ENCODE data around the gene PFN4. TPM values are rescaled to one million over a fixed set of nuclear protein-coding genes. Genes with fewer than 3 reads are reported as not detected.
"Not testable (repeated sequence)": the region's sequence is repeated elsewhere in the genome, so short reads cannot be mapped to it uniquely, and the experiment has no call there.

PFN4 gene
- polyA plus RNA-seq, 4 donors, result 0.27 to 0.66 TPM; not detected in 2

DNA sequence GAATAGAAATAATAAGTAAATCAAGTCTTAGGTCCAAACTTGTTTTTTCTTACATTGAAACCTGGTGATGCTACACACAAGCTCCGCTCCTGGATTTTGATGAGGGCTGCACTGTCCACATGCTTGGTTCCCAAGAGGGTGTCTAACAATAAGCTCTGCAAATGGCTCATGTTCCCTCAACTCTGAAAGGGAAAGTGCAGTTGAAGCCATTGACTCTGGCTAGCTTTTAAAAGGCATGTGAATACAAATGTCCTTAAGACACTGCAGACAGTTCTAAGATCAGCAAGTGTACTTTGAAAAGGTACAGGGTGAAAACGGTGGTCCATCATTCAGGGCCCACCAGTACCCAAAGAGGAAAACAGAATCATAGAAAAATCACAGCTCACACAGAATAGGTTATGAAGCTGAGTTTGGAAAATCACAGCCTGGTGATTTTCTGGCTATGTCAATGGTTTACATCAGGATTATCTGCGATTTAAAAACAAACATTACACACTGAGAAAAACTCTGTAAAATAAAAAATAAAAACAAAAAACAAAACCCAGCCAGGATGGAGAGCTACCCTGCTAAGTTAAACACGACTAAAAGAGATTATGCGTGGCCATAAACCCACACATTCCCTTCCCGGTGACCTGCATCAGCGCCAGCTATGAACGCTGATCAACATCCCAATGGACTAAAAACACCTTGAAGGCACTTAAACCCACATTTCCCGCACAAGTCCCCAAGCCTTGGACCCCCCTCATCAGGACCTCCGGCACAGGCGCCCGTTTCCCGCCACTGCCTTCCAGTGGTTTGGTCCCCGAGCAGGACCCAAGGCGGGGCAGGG lies 554 bp downstream of the PFN4 start:
- peaks cover 0 to 5% (median 0%) of the 10 kb centered on the region in 3 donors for H3K4me1 ChIP-seq (ENCODE audit: control insufficient read depth in 3 of 3, insufficient read depth in 2 of 3, low read depth in 1 of 3, low read length in 2 of 3)
- WGBS, 3 donors, result 7 to 9% (median 9%) methylated on average over 15 of the region's 15 CpGs
- peak overlapping the region; percentile 72 to 89 (median 75) for H3K27ac ChIP-seq (ENCODE audit: low read depth in 1 of 3, low read length in 2 of 3)
- H3K4me3 ChIP-seq (ENCODE audit: low read depth in 1 of 3, low read length in 3 of 3), result peak overlapping the region; percentile 52 to 91 (median 81)
- DNase-seq, result peak; percentile 6 to 21
- no peaks in the 10 kb centered on the region for H3K9me3 ChIP-seq (ENCODE audit: control insufficient read depth in 2 of 2, insufficient read depth in 1 of 2, low read depth in 1 of 2, low read length in 1 of 2)
- H3K27me3 ChIP-seq (ENCODE audit: control insufficient read depth in 3 of 3, insufficient read depth in 3 of 3, low read length in 3 of 3), result no peaks in the 10 kb centered on the region
- H3K36me3 ChIP-seq (ENCODE audit: control insufficient read depth in 3 of 3, insufficient read depth in 2 of 3, low read depth in 1 of 3, low read length in 3 of 3), result no peaks in the 10 kb centered on the region
- no peak for FAIRE-seq

- FAIRE-seq, result no peak
- 74 to 92% (median 90%) methylated on average over 4 of the region's 4 CpGs for WGBS, 3 donors
- peaks cover 0 to 5% (median 0%) of the 10 kb centered on the region in 3 donors for H3K4me1 ChIP-seq (ENCODE audit: control insufficient read depth in 3 of 3, insufficient read depth in 2 of 3, low read depth in 1 of 3, low read length in 2 of 3)
These were observed 1.7 kb downstream of the PFN4 start for GRCh38 chr2:24121469-24121868.

DNA sequence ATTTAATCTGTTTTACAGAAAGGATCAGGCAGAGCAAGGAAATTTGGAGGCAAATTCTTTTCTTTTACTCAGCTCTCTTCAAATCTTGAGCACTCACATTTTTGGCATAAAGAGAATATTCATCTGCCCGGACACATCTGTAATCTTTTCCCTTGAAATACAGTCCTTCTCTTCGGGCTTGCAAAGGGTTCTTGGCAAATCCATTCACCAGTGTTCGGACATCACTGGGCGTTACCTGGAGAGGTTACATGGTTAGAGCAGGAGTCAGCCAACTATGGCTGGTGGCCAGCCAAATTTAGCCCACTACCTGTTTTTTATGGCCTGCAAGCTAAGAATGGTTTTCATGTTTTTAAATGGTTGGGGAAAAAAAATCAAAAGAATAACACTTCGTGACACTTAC lies 2.1 kb downstream of the PFN4 start:
- no peaks in the 10 kb centered on the region for H3K9me3 ChIP-seq (ENCODE audit: control insufficient read depth in 2 of 2, insufficient read depth in 1 of 2, low read depth in 1 of 2, low read length in 1 of 2)
- 78 to 95% (median 89%) methylated on average over 5 of the region's 5 CpGs for WGBS, 3 donors
- FAIRE-seq (no peak), DNase-seq (no peak)
- H3K27ac ChIP-seq (ENCODE audit: low read depth in 1 of 3, low read length in 2 of 3), result no peak overlapping the region
- H3K36me3 ChIP-seq (ENCODE audit: control insufficient read depth in 3 of 3, insufficient read depth in 2 of 3, low read depth in 1 of 3, low read length in 3 of 3), result no peaks in the 10 kb centered on the region
- peaks cover 0 to 5% (median 0%) of the 10 kb centered on the region in 3 donors for H3K4me1 ChIP-seq (ENCODE audit: control insufficient read depth in 3 of 3, insufficient read depth in 2 of 3, low read depth in 1 of 3, low read length in 2 of 3)
- H3K27me3 ChIP-seq (ENCODE audit: control insufficient read depth in 3 of 3, insufficient read depth in 3 of 3, low read length in 3 of 3), result no peaks in the 10 kb centered on the region
- H3K4me3 ChIP-seq (ENCODE audit: low read depth in 1 of 3, low read length in 3 of 3), result no peak overlapping the region

More at GRCh38 chr2:24121469-24121868, 1.7 kb downstream of the PFN4 start:
- no peaks in the 10 kb centered on the region for H3K9me3 ChIP-seq (ENCODE audit: control insufficient read depth in 2 of 2, insufficient read depth in 1 of 2, low read depth in 1 of 2, low read length in 1 of 2)
- no peaks in the 10 kb centered on the region for H3K27me3 ChIP-seq (ENCODE audit: control insufficient read depth in 3 of 3, insufficient read depth in 3 of 3, low read length in 3 of 3)
- no peaks in the 10 kb centered on the region for H3K36me3 ChIP-seq (ENCODE audit: control insufficient read depth in 3 of 3, insufficient read depth in 2 of 3, low read depth in 1 of 3, low read length in 3 of 3)
- no peak for DNase-seq
- H3K4me3 ChIP-seq (ENCODE audit: low read depth in 1 of 3, low read length in 3 of 3), result no peak overlapping the region
- no peak overlapping the region for H3K27ac ChIP-seq (ENCODE audit: low read depth in 1 of 3, low read length in 2 of 3)

DNA sequence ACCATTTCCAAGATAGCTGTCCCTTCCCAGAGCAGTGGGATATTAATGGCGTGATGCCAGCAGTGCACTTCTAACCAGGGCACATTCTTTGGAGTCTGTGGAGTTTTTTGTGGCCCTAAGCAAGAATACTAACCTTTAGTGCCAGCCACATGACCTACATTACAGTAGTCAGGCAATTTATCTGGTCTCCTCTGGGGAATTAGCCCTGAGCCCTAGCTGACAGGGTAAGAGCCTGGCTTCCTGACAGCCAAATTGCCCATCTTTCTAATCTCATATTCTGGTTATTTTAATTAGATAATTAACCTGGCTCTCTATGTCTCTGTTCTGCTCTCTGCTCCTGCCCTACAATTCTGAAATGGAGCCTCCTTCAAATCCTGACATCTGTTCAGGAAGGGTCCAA lies 5.2 kb downstream of the PFN4 start:
- 80 to 88% (median 88%) methylated on average over 1 of the region's 1 CpG for WGBS, 3 donors
- no peak overlapping the region for H3K27ac ChIP-seq (ENCODE audit: low read depth in 1 of 3, low read length in 2 of 3)
- no peak overlapping the region for H3K4me3 ChIP-seq (ENCODE audit: low read depth in 1 of 3, low read length in 3 of 3)
- no peaks in the 10 kb centered on the region for H3K27me3 ChIP-seq (ENCODE audit: control insufficient read depth in 3 of 3, insufficient read depth in 3 of 3, low read length in 3 of 3)
- FAIRE-seq (no peak), DNase-seq (no peak)
- no peaks in the 10 kb centered on the region for H3K36me3 ChIP-seq (ENCODE audit: control insufficient read depth in 3 of 3, insufficient read depth in 2 of 3, low read depth in 1 of 3, low read length in 3 of 3)
- peaks cover 0 to 2% (median 0%) of the 10 kb centered on the region in 3 donors for H3K4me1 ChIP-seq (ENCODE audit: control insufficient read depth in 3 of 3, insufficient read depth in 2 of 3, low read depth in 1 of 3, low read length in 2 of 3)
- H3K9me3 ChIP-seq (ENCODE audit: control insufficient read depth in 2 of 2, insufficient read depth in 1 of 2, low read depth in 1 of 2, low read length in 1 of 2), result peaks cover 0 to 12% of the 10 kb centered on the region in 2 donors

DNA sequence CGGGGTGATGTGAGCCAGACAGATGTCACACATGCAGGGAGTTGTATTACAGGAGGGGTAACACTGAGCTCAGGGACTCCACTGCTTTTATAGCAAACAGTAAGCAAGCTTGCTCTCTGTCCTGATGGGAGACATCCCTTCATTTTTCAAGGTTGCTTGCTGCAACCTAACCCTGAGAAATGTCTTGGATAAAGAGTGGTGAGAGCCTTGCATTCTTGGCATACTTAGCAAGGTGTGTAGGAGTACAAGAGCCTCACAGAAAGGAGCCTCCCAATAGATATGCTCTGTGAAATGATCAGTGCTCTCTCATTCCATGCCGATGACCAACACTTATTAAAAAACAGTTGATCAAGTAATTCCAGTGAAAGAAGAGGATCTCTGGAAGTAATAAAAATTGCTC lies 8.1 kb downstream of the PFN4 start:
- H3K4me1 ChIP-seq (ENCODE audit: control insufficient read depth in 3 of 3, insufficient read depth in 2 of 3, low read depth in 1 of 3, low read length in 2 of 3), result no peaks in the 10 kb centered on the region
- H3K4me3 ChIP-seq (ENCODE audit: low read depth in 1 of 3, low read length in 3 of 3), result no peak overlapping the region
- FAIRE-seq (no peak), DNase-seq (no peak)
- H3K27me3 ChIP-seq (ENCODE audit: control insufficient read depth in 3 of 3, insufficient read depth in 3 of 3, low read length in 3 of 3), result no peaks in the 10 kb centered on the region
- H3K27ac ChIP-seq (ENCODE audit: low read depth in 1 of 3, low read length in 2 of 3), result no peak overlapping the region
- no peaks in the 10 kb centered on the region for H3K36me3 ChIP-seq (ENCODE audit: control insufficient read depth in 3 of 3, insufficient read depth in 2 of 3, low read depth in 1 of 3, low read length in 3 of 3)
- 48 to 49% (median 48%) methylated on average over 2 of the region's 2 CpGs for WGBS, 3 donors
- H3K9me3 ChIP-seq (ENCODE audit: control insufficient read depth in 2 of 2, insufficient read depth in 1 of 2, low read depth in 1 of 2, low read length in 1 of 2), result peaks cover 0 to 12% of the 10 kb centered on the region in 2 donors

GRCh38 chr2:24111407-24111901 lies 11.7 kb downstream of the PFN4 start:
- no peaks in the 10 kb centered on the region for H3K36me3 ChIP-seq (ENCODE audit: control insufficient read depth in 3 of 3, insufficient read depth in 2 of 3, low read depth in 1 of 3, low read length in 3 of 3)
- H3K27ac ChIP-seq (ENCODE audit: low read depth in 1 of 3, low read length in 2 of 3), result no peak overlapping the region
- 66 to 88% (median 81%) methylated on average over 2 of the region's 2 CpGs for WGBS, 3 donors
- no peak overlapping the region for H3K4me3 ChIP-seq (ENCODE audit: low read depth in 1 of 3, low read length in 3 of 3)
- H3K4me1 ChIP-seq (ENCODE audit: control insufficient read depth in 3 of 3, insufficient read depth in 2 of 3, low read depth in 1 of 3, low read length in 2 of 3), result no peaks in the 10 kb centered on the region
- DNase-seq (no peak), FAIRE-seq (no peak)
- no peaks in the 10 kb centered on the region for H3K27me3 ChIP-seq (ENCODE audit: control insufficient read depth in 3 of 3, insufficient read depth in 3 of 3, low read length in 3 of 3)
- peaks cover 0 to 18% of the 10 kb centered on the region in 2 donors for H3K9me3 ChIP-seq (ENCODE audit: control insufficient read depth in 2 of 2, insufficient read depth in 1 of 2, low read depth in 1 of 2, low read length in 1 of 2)

- FAIRE-seq (no peak), DNase-seq (no peak)
- no peaks in the 10 kb centered on the region for H3K4me1 ChIP-seq (ENCODE audit: control insufficient read depth in 3 of 3, insufficient read depth in 2 of 3, low read depth in 1 of 3, low read length in 2 of 3)
- H3K27ac ChIP-seq (ENCODE audit: low read depth in 1 of 3, low read length in 2 of 3), result no peak overlapping the region
- peaks cover 0 to 23% of the 10 kb centered on the region in 2 donors for H3K9me3 ChIP-seq (ENCODE audit: control insufficient read depth in 2 of 2, insufficient read depth in 1 of 2, low read depth in 1 of 2, low read length in 1 of 2)
- no peaks in the 10 kb centered on the region for H3K27me3 ChIP-seq (ENCODE audit: control insufficient read depth in 3 of 3, insufficient read depth in 3 of 3, low read length in 3 of 3)
- no peak overlapping the region for H3K4me3 ChIP-seq (ENCODE audit: low read depth in 1 of 3, low read length in 3 of 3)
- 86 to 89% (median 88%) methylated on average over 7 of the region's 7 CpGs for WGBS, 3 donors
- H3K36me3 ChIP-seq (ENCODE audit: control insufficient read depth in 3 of 3, insufficient read depth in 2 of 3, low read depth in 1 of 3, low read length in 3 of 3), result no peaks in the 10 kb centered on the region
These were observed 12.4 kb downstream of the PFN4 start for GRCh38 chr2:24110660-24111303.

DNA sequence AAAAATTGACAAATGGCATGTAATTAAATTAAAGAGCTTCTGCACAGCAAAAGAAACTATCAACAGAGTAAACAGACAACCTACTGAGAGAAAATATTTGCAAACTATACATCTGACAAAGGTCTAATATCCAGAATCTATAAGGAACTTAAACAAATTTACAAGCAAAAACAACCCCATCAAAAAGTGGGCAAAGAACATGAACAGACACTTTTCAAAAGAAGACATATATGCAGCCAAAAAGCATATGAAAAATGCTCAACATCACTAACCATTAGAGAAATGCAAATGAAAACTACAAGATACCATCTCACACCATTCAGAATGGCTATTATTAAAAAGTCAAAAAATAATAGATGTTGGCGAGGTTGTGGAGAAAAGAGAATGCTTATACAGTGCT lies 13.7 kb downstream of the PFN4 start:
- FAIRE-seq; DNase-seq; H3K27ac ChIP-seq (ENCODE audit: low read depth in 1 of 3, low read length in 2 of 3); H3K4me3 ChIP-seq (ENCODE audit: low read depth in 1 of 3, low read length in 3 of 3); H3K4me1 ChIP-seq (ENCODE audit: control insufficient read depth in 3 of 3, insufficient read depth in 2 of 3, low read depth in 1 of 3, low read length in 2 of 3); H3K27me3 ChIP-seq (ENCODE audit: control insufficient read depth in 3 of 3, insufficient read depth in 3 of 3, low read length in 3 of 3); H3K36me3 ChIP-seq (ENCODE audit: control insufficient read depth in 3 of 3, insufficient read depth in 2 of 3, low read depth in 1 of 3, low read length in 3 of 3): not testable (repeated sequence)
- WGBS, 3 donors, result 88 to 96% (median 94%) methylated on average over 1 of the region's 1 CpG
- peaks cover 0 to 21% of the 10 kb centered on the region in 2 donors for H3K9me3 ChIP-seq (ENCODE audit: control insufficient read depth in 2 of 2, insufficient read depth in 1 of 2, low read depth in 1 of 2, low read length in 1 of 2)
